Nasal cavity respiratory epithelium epithelial cell of viscerocranial mucosa (primary cell): ENCODE results near the gene GALNT17. TPM values are rescaled to one million over a fixed set of nuclear protein-coding genes. Genes with fewer than 3 reads are reported as not detected.

Experiments
- total RNA-seq: library from RNA; depleted of rRNA; stranded (reverse); fragments of >200 nt; gene quantifications from 2 replicates; pipeline ENCODE4 v1.2.3, GENCODE V29; 2014

Gene GALNT17
- total RNA-seq: not detected in 2 replicates

GRCh38 chr7:71132127-71132376, at the start of gene GALNT17:
Gene GALNT17, plus strand, starts transcription at chr7:71132144.

